ENCODE data around the gene IL23A. TPM values are rescaled to one million over a fixed set of nuclear protein-coding genes. Genes with fewer than 3 reads are reported as not detected.

The IL23A gene
- total and polyA plus RNA-seq, 2 of the 13 experiments (the other 11 are each of a cell fraction or from before 2014, with no cell fraction given) = 0.33 to 0.35 TPM

GRCh38 chr12:56377310-56377988 lies 38.8 kb downstream of the IL23A start (continued):
- TF ChIP-seq TEAD2 (CRISPR knock-in tag; IDR thresholded peaks at IDR 0.05) (no peak), RAD21 (CRISPR knock-in tag; IDR thresholded peaks at IDR 0.05) (0 out of 2 replicates have a peak, but pooled peaks have one; percentile 30), SALL1 (CRISPR knock-in tag; IDR thresholded peaks at IDR 0.05) (no peak), ZNF770 (CRISPR knock-in tag; IDR thresholded peaks at IDR 0.05) (no peak), MAFK (conservative IDR thresholded peaks at IDR 0.05 in 1 of 2, IDR thresholded peaks at IDR 0.05 in 1 of 2; ENCODE audit: low read length in 2 of 2) (peak; percentile 58 to 63), IRF9 (CRISPR knock-in tag; IDR thresholded peaks at IDR 0.05; ENCODE audit: borderline replicate concordance) (no peak), RNF219 (CRISPR knock-in tag; IDR thresholded peaks at IDR 0.05) (no peak), NPAS2 (CRISPR knock-in tag; IDR thresholded peaks at IDR 0.05; ENCODE audit: borderline replicate concordance) (no peak), ZNF607 (CRISPR knock-in tag; IDR thresholded peaks at IDR 0.05; ENCODE audit: borderline replicate concordance) (no peak), REPIN1 (CRISPR knock-in tag; IDR thresholded peaks at IDR 0.05; ENCODE audit: borderline replicate concordance, low read depth) (no peak), TP53 (CRISPR knock-in tag; conservative IDR thresholded peaks at IDR 0.05) (no peak), SMC3 (IDR thresholded peaks at IDR 0.05; ENCODE audit: low read length) (peak; percentile 48; the same call in 1 of the 2 replicates), MXD3 (CRISPR knock-in tag; IDR thresholded peaks at IDR 0.05) (no peak), GMEB1 (CRISPR knock-in tag; IDR thresholded peaks at IDR 0.05; ENCODE audit: borderline replicate concordance) (no peak), NKX3-1 (CRISPR knock-in tag; IDR thresholded peaks at IDR 0.05) (no peak), MBNL3 (CRISPR knock-in tag; conservative IDR thresholded peaks at IDR 0.05) (no peak), ZNF569 (CRISPR knock-in tag; IDR thresholded peaks at IDR 0.05; ENCODE audit: borderline replicate concordance) (no peak), STAG1 (CRISPR knock-in tag; IDR thresholded peaks at IDR 0.05) (peak; percentile 50), SKI (IDR thresholded peaks at IDR 0.05; ENCODE audit: partially characterized antibody) (no peak), NR2F2 (IDR thresholded peaks at IDR 0.05; ENCODE audit: borderline replicate concordance, low read depth) (no peak), ZNF558 (CRISPR knock-in tag; IDR thresholded peaks at IDR 0.05; ENCODE audit: borderline replicate concordance) (no peak), THAP11 (CRISPR knock-in tag; IDR thresholded peaks at IDR 0.05) (no peak), ZSCAN29 (CRISPR knock-in tag; conservative IDR thresholded peaks at IDR 0.05) (no peak)

Data from HepG2 (cell line).